ENCODE results near the gene STMN1.

DNA sequence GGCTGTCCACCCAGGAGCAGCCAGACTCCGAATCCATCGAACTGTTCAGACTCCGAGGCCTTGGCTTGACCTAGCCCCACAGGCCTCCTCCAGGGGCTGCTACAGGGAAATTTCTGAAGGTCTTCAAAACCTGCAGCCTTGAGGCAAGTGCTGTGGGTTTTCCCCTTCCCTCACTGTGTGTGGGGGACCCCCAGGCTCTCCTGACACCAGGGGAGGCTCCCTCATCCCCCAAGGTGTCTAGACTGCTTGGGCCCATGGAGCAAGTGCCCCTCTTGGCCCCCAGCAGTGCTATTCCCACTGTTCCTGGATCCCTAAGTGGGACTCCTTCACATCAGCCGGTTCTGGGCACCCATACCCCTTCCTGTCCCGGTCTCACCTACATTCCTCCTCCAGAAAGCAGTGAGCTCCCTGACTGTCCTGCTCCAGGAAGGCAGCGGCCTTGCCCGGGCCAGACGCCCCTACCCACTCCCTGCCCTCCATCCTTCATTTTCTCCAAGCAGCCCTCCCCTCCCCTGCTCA is 31.5 kb downstream of the STMN1 start:
- TF ChIP-seq CTCF (conservative IDR thresholded peaks at IDR 0.05; ENCODE audit: low read length) (no peak), EZH2phosphoT487 (IDR thresholded peaks at IDR 0.05; ENCODE audit: borderline replicate concordance) (no peak)

Measured in Loucy (cell line).